RWPE1 (cell line): ENCODE data around the gene KCTD15.

Source experiments
- CTCF ChIA-PET: fragments of 350-600 bp; sonication (Branson Sonifier 250); formaldehyde crosslinking; extraction: SDS; loops from one replicate; lab custom pipeline; 2021; lab: Yijun Ruan, JAX
- POLR2A ChIA-PET: fragments of 400-600 bp; formaldehyde crosslinking; extraction: SDS; loops from one replicate; lab custom pipeline; 2020; ENCODE audit warnings: antibody characterized with exemption; ENCODE audit not compliant: low non-redundant PET; lab: Yijun Ruan, JAX
- DNase-seq: peaks from one replicate; pipeline ENCODE4 v3.0.0; 2012; ENCODE audit warnings: low spot score
- H3K27ac ChIP-seq: fragments of 450-650 bp; 2 replicates; pipeline ENCODE4 v1.5.1; 2017
- CTCF ChIP-seq: fragments of 450-650 bp; conservative IDR thresholded peaks from 2 replicates; pipeline ENCODE4 v1.5.1; 2017; ENCODE audit warnings: low read depth, mild to moderate bottlenecking

The KCTD15 gene

GRCh38 chr19:33751436-33751770 is 45.3 kb upstream of the KCTD15 start:
- CTCF ChIA-PET, result interaction anchor here (0.6 kb wide), 1 partner anchor 244 kb away, joined by 4 read pairs; no protein-coding TSS in a partner anchor
- DNase-seq, result no peak
- no peak for TF ChIP-seq CTCF
- POLR2A ChIA-PET, result no interaction called here
- H3K27ac ChIP-seq, result no peak overlapping the region

DNA sequence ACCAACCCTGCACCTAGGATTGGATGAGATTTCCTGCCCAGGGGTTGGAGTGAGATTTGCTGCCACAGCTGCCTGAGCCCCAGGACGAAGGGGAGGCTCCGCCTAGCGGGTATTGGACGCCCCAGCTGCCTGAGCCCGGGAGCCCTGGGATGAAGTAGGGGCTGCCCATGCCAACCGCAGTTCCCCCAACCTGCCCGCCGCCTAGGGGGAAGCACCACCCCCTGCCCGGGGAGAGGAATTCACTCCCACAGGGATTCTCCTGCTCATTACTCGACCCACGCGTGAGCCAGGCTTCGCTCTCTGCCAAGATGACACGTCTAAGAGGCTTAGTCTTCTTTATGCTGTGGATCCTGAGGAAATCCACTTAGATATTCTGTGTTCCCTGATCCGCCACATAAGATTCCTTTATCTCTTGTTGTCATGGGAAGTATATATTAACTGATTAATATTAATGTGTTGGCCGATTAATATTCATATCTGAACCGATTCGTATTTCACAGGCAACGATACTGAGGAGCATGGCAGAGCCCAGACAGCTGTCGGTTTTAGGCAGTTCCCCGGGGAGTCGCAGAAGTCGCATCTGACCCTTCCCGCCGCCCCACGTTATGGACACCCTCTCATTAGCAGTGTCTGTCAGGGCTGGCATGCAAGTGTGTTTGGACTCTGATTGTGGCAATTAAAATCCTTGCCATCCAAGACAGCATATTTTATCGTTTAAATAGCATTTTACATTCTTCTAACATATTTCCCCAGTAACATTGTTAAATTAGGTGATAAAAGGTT is 44.5 kb upstream of the KCTD15 start:
- TF ChIP-seq CTCF, result no peak
- no peak overlapping the region for H3K27ac ChIP-seq
- CTCF ChIA-PET, result interaction anchor here (0.6 kb wide), 1 partner anchor 336 kb away, joined by 3 read pairs; no protein-coding TSS in a partner anchor
- DNase-seq, result no peak
- POLR2A ChIA-PET, result no interaction called here

DNA sequence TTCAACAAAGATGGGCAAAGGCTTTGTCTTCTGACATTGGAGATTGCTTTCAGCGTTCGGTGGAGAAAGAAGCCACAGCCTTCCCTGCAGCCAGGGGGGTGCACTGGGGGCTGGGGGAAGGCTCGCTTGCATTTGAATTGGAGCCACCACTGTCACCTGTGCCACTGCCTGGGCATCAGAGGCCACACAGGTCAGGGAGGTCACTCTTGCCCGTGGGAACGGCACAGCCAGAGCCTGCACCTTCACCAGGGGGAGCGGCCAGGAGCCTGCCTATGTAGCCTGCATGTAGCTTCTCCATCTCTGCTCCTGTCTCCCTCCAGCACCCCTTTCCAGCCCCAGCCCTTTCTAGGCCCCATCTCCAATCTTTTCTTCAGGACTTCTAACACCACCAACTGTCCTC is 43.7 kb upstream of the KCTD15 start:
- POLR2A ChIA-PET, result no interaction called here
- H3K27ac ChIP-seq, result no peak overlapping the region
- CTCF ChIA-PET, result interaction anchor here (0.6 kb wide), 1 partner anchor 337 kb away, joined by 3 read pairs; no protein-coding TSS in a partner anchor

GRCh38 chr19:33754361-33754760 is 42.3 kb upstream of the KCTD15 start:
- ChIA-PET POLR2A (no interaction called here), CTCF (no interaction called here)
- no peak for DNase-seq
- no peak for TF ChIP-seq CTCF
- no peak overlapping the region for H3K27ac ChIP-seq

More for the DNA sequence above, 43.7 kb upstream of the KCTD15 start:
- DNase-seq, result no peak
- no peak for TF ChIP-seq CTCF

- TF ChIP-seq CTCF, result no peak
- CTCF ChIA-PET, result interaction anchor here (0.8 kb wide), 2 partner anchors 325 to 340 kb away, joined by 3 read pairs; no protein-coding TSS in a partner anchor
- no peak for DNase-seq
- no peak overlapping the region for H3K27ac ChIP-seq
- POLR2A ChIA-PET, result interaction anchor here (0.6 kb wide), 1 partner anchor 30 kb away, joined by 3 read pairs; no protein-coding TSS in a partner anchor
Measured at GRCh38 chr19:33755099-33756035, 41.3 kb upstream of the KCTD15 start.

GRCh38 chr19:33756177-33756576 is 40.5 kb upstream of the KCTD15 start:
- no peak for DNase-seq
- ChIA-PET CTCF (interaction anchor here (0.8 kb wide), 1 partner anchor 340 kb away, joined by 3 read pairs; no protein-coding TSS in a partner anchor), POLR2A (interaction anchor here (0.6 kb wide), 1 partner anchor 31 kb away, joined by 3 read pairs; no protein-coding TSS in a partner anchor)
- no peak overlapping the region for H3K27ac ChIP-seq
- no peak for TF ChIP-seq CTCF
